Upper lobe of left lung (tissue), 4 donors: ENCODE results near the gene FCER1G.

ENCODE experiments used
- CTCF ChIP-seq, 6 experiments: fragments of 450-650 bp in 4 of 6; fragments of 200-600 bp in 2 of 6; sonication (generic) in 2 of 6; IDR thresholded peaks; one replicate each; pipeline ENCODE4 v1.5.1; 2016 to 2019; ENCODE audit warnings: antibody characterized with exemption in 6 of 6
- POLR2A ChIP-seq, 4 donors: fragments of 450-650 bp; IDR thresholded peaks; one replicate each; pipeline ENCODE4 v1.5.1; 2016 to 2017; ENCODE audit warnings: antibody characterized with exemption in 4 of 4, mild to moderate bottlenecking in 2 of 4

- TF ChIP-seq POLR2A (IDR thresholded peaks at IDR 0.05) (no peak), CTCF (IDR thresholded peaks at IDR 0.05) (no peak)
These were observed 40.2 kb upstream of the FCER1G start for GRCh38 chr1:161174911-161175310.
